Prostate gland (tissue), 2 donors: ENCODE measurements around the gene DPY19L1. TPM values are rescaled to one million over a fixed set of nuclear protein-coding genes. Genes with fewer than 3 reads are reported as not detected.
"Not testable (repeated sequence)": the region's sequence is repeated elsewhere in the genome, so short reads cannot be mapped to it uniquely, and the experiment has no call there.

Experiments used
- DNase-seq: peaks from one replicate; pipeline ENCODE4 v3.0.0-alpha.2; 2019; ENCODE audit warnings: low spot score
- H3K27ac ChIP-seq, 2 donors: fragments of 200-600 bp; sonication (generic); 2 replicates each; pipeline ENCODE4 v1.5.1; 2017 to 2019
- H3K27me3 ChIP-seq: fragments of 200-600 bp; sonication (generic); replicated peaks from 2 replicates; pipeline ENCODE4 v1.5.1; 2019; ENCODE audit not compliant: insufficient read depth
- H3K36me3 ChIP-seq, 2 donors: fragments of 200-600 bp; sonication (generic); 1 replicate in 1 of 2; 2 replicates in 1 of 2; pipeline versions ENCODE4 v1.5.1 to v1.8.1; 2017 to 2019
- H3K4me1 ChIP-seq: fragments of 200-600 bp; sonication (generic); replicated peaks from 2 replicates; pipeline ENCODE4 v1.5.1; 2019
- H3K4me3 ChIP-seq, 2 donors: fragments of 200-600 bp; sonication (generic); 2 replicates each; pipeline ENCODE4 v1.5.1; 2017 to 2019
- H3K9me3 ChIP-seq: fragments of 200-600 bp; sonication (generic); 2 replicates; pipeline ENCODE4 v1.5.1; 2017
- POLR2A ChIP-seq: fragments of 450-650 bp; IDR thresholded peaks from one replicate; pipeline ENCODE4 v1.6.1; 2016; ENCODE audit warnings: antibody characterized with exemption, mild to moderate bottlenecking
- POLR2AphosphoS5 ChIP-seq: sonication (generic); formaldehyde crosslinking; IDR thresholded peaks from one replicate; pipeline ENCODE4 v1.6.1; 2017; ENCODE audit warnings: antibody characterized with exemption
- WGBS: methylation state at CpG from one replicate; pipeline ENCODE4 v1.1.5; 2018; 5-methylcytosine and 5-hydroxymethylcytosine counted together
- intact Hi-C: fragments of 100-400 bp; cut with DNase I; formaldehyde crosslinking; loops from one replicate; pipeline ENCODE4 v1.14.2; 2022
- total RNA-seq, 2 donors: library from RNA; depleted of rRNA; stranded (reverse); fragments of >200 nt; gene quantifications; one replicate each; pipeline ENCODE4 v1.1.0, GENCODE V29; 2016
- TF ChIP-seq, protein P1 (sequence below), 4 experiments: fragments of 200-600 bp in 2 of 4; fragments of 450-650 bp in 2 of 4; sonication (generic) in 2 of 4; IDR thresholded peaks; 1 replicate in 3 of 4; 2 replicates in 1 of 4; pipeline ENCODE4 v1.5.1; 2016 to 2019; ENCODE audit warnings: antibody characterized with exemption in 4 of 4, mild to moderate bottlenecking in 2 of 4, moderate library complexity in 2 of 4

Gene DPY19L1
- total RNA-seq, 2 donors from 2014 or later = 9.0 to 48.5 TPM

- no peaks in the 10 kb centered on the region for H3K9me3 ChIP-seq
- DNase-seq = no peak
- no peak overlapping the region for H3K27ac ChIP-seq
- 98% methylated on average over 2 of the region's 2 CpGs for WGBS
- no peaks in the 10 kb centered on the region for H3K36me3 ChIP-seq
- TF ChIP-seq, protein P1, sequence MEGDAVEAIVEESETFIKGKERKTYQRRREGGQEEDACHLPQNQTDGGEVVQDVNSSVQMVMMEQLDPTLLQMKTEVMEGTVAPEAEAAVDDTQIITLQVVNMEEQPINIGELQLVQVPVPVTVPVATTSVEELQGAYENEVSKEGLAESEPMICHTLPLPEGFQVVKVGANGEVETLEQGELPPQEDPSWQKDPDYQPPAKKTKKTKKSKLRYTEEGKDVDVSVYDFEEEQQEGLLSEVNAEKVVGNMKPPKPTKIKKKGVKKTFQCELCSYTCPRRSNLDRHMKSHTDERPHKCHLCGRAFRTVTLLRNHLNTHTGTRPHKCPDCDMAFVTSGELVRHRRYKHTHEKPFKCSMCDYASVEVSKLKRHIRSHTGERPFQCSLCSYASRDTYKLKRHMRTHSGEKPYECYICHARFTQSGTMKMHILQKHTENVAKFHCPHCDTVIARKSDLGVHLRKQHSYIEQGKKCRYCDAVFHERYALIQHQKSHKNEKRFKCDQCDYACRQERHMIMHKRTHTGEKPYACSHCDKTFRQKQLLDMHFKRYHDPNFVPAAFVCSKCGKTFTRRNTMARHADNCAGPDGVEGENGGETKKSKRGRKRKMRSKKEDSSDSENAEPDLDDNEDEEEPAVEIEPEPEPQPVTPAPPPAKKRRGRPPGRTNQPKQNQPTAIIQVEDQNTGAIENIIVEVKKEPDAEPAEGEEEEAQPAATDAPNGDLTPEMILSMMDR (IDR thresholded peaks at IDR 0.05) = no peak
- no peak for TF ChIP-seq POLR2A
- H3K4me1 ChIP-seq = no peaks in the 10 kb centered on the region
- no peaks in the 10 kb centered on the region for H3K27me3 ChIP-seq
- no peak overlapping the region for H3K4me3 ChIP-seq
- intact Hi-C loops = no loop called here
Observed at GRCh38 chr7:34916267-34916666, 121.0 kb downstream of the DPY19L1 start.

- Histone ChIP-seq H3K27me3 (no peaks in the 10 kb centered on the region), H3K4me1 (no peaks in the 10 kb centered on the region), H3K4me3 (no peak overlapping the region), H3K27ac (no peak overlapping the region), H3K36me3 (no peaks in the 10 kb centered on the region), H3K9me3 (no peaks in the 10 kb centered on the region)
- intact Hi-C loops = no loop called here
- TF ChIP-seq, protein P1 (IDR thresholded peaks at IDR 0.05) = no peak
- no peak for TF ChIP-seq POLR2AphosphoS5
- TF ChIP-seq POLR2A = no peak
- DNase-seq = no peak
- 99% methylated on average over 2 of the region's 2 CpGs for WGBS
Observed at GRCh38 chr7:34912236-34912635, 125.0 kb downstream of the DPY19L1 start.

DNA sequence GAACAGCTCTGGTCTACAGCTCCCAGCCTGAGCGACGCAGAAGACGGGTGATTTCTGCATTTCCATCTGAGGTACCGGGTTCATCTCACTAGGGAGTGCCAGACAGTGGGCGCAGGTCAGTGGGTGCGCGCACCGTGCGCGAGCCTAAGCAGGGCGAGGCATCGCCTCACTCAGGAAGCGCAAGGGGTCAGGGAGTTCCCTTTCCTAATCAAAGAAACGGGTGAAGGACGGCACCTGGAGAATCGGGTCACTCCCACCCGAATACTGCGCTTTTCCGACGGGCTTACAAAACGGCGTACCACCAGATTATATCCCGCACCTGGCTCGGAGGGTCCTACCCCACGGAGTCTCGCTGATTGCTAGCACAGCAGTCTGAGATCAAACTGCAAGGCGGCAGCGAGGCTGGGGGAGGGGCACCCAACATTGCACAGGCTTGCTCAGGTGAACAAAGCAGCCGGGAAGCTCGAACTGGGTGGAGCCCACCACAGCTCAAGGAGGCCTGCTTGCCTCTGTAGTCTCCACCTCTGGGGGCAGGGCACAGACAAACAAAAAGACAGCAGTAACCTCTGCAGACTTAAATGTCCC lies 130.9 kb downstream of the DPY19L1 start:
- intact Hi-C loops, H3K4me1 ChIP-seq, H3K36me3 ChIP-seq, DNase-seq, H3K27me3 ChIP-seq, H3K27ac ChIP-seq, H3K9me3 ChIP-seq, H3K4me3 ChIP-seq: not testable (repeated sequence)
- WGBS = 53% methylated on average over 30 of the region's 30 CpGs

- Histone ChIP-seq H3K36me3 (no peaks in the 10 kb centered on the region), H3K4me3 (no peak overlapping the region), H3K27me3 (no peaks in the 10 kb centered on the region), H3K9me3 (no peaks in the 10 kb centered on the region), H3K27ac (no peak overlapping the region), H3K4me1 (no peaks in the 10 kb centered on the region)
- TF ChIP-seq POLR2AphosphoS5 (no peak), POLR2A (no peak)
- TF ChIP-seq, protein P1 (IDR thresholded peaks at IDR 0.05) = no peak
- DNase-seq = no peak
- 46% methylated on average over 4 of the region's 4 CpGs for WGBS
- intact Hi-C loops = no loop called here
Observed at GRCh38 chr7:34904987-34905386, 132.3 kb downstream of the DPY19L1 start.

- WGBS = 72% methylated on average over 2 of the region's 2 CpGs
- H3K27me3 ChIP-seq, DNase-seq, H3K27ac ChIP-seq, H3K9me3 ChIP-seq, H3K4me3 ChIP-seq, H3K4me1 ChIP-seq, H3K36me3 ChIP-seq, intact Hi-C loops: not testable (repeated sequence)
Observed at GRCh38 chr7:34903921-34904320, 133.4 kb downstream of the DPY19L1 start.

DNA sequence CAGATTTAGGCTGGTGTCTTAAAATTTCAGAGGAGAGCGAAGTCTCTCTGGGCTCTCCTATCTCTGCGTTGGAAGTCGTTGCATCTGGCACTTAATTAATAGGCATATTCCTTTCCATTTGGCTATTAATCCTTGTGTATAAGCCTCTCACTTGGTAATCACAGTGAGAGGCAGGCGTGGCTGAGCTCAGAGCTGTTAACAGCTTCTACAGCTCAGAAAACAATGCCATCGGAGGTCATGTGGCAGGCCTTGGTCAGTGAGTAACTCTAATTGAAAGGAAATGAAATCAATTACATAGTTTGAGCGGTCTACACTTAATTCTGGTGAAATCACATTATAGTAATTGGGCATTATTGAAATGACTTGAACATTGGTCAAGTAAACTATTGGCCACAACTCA lies 135.1 kb downstream of the DPY19L1 start:
- no peak for DNase-seq
- Histone ChIP-seq H3K4me3 (no peak overlapping the region), H3K4me1 (no peaks in the 10 kb centered on the region), H3K9me3 (no peaks in the 10 kb centered on the region), H3K36me3 (no peaks in the 10 kb centered on the region), H3K27me3 (no peaks in the 10 kb centered on the region), H3K27ac (no peak overlapping the region)
- WGBS = 81% methylated on average over 6 of the region's 6 CpGs
- TF ChIP-seq, protein P1 (IDR thresholded peaks at IDR 0.05) = no peak
- TF ChIP-seq POLR2AphosphoS5 = no peak
- TF ChIP-seq POLR2A = no peak
- intact Hi-C loops = no loop called here
